Measurements from ENCODE around the gene RETN. TPM values are rescaled to one million over a fixed set of nuclear protein-coding genes. Genes with fewer than 3 reads are reported as not detected.

Gene RETN
- total RNA-seq, 4 donors from 2014 or later, result not detected

- H3K27ac ChIP-seq, result no peak overlapping the region
- no peaks in the 10 kb centered on the region for H3K36me3 ChIP-seq
- H3K27me3 ChIP-seq, result peaks cover 53% of the 10 kb centered on the region
- WGBS, 2 donors (ENCODE audit: low coverage in 1 of 2), result 42% methylated on average over 6 of the region's 8 CpGs; no CpG with 5 or more reads in 1 of the 2 donors
- H3K4me3 ChIP-seq, result no peak overlapping the region
- H3K9me3 ChIP-seq, result peaks cover 0 to 15% (median 0%) of the 10 kb centered on the region in 3 donors
- TF ChIP-seq CTCF (IDR thresholded peaks at IDR 0.05), result no peak
- no peak for TF ChIP-seq POLR2A (IDR thresholded peaks at IDR 0.05)
- no peak for TF ChIP-seq EP300 (IDR thresholded peaks at IDR 0.05)
- no peak for TF ChIP-seq POLR2AphosphoS5 (IDR thresholded peaks at IDR 0.05)
- no peak for ATAC-seq
- H3K4me1 ChIP-seq, result no peaks in the 10 kb centered on the region
Measured at GRCh38 chr19:7718668-7719067, 49.8 kb downstream of the RETN start.

Other genes with a start within 250 kb of the RETN start
- 1 to 10 TPM; 1.0 to 3.1 (median 1.9) TPM for gene PEX11G, start 180.0 kb upstream of the RETN start, total RNA-seq
- gene ZNF358, start 152.9 kb upstream of the RETN start, total RNA-seq, result 100 to 1,000 TPM in 2 of 4 donors, 10 to 100 TPM in 2; 63.9 to 153 (median 98.7) TPM
- gene MCOLN1, start 146.4 kb upstream of the RETN start, total RNA-seq, result 10 to 100 TPM in 3 of 4 donors, 1 to 10 TPM in 1; 7.4 to 18.4 (median 17.5) TPM
- 100 to 1,000 TPM in 1 of 4 donors, 10 to 100 TPM in 3; 54.9 to 111 (median 75.2) TPM for gene PNPLA6, start 133.3 kb upstream of the RETN start, total RNA-seq
- gene CAMSAP3, start 73.2 kb upstream of the RETN start, total RNA-seq, result 1 to 10 TPM in 1 of 4 donors, under 1 TPM in 1, not detected in 2; 0.46 to 2.1 TPM
- gene XAB2, start 39.5 kb upstream of the RETN start, total RNA-seq, result 10 to 100 TPM; 36.7 to 50.6 (median 42.5) TPM
- gene PET100, start 39.3 kb upstream of the RETN start, total RNA-seq, result 10 to 100 TPM; 12.0 to 26.8 (median 17.8) TPM
- not detected for gene PCP2, start 35.3 kb upstream of the RETN start, total RNA-seq
- 10 to 100 TPM in 3 of 4 donors, 1 to 10 TPM in 1; 4.4 to 16.9 (median 14.1) TPM for gene STXBP2, start 31.9 kb upstream of the RETN start, total RNA-seq
- gene MCEMP1, start 8.0 kb downstream of the RETN start, total RNA-seq, result 1 to 10 TPM in 1 of 4 donors, under 1 TPM in 2, not detected in 1; 0.67 to 1.2 (median 0.96) TPM
- 10 to 100 TPM; 56.0 to 69.0 (median 64.0) TPM for gene TRAPPC5, start 11.8 kb downstream of the RETN start, total RNA-seq
- 1 to 10 TPM in 1 of 4 donors, not detected in 3; 1.2 TPM for gene FCER2, start 33.1 kb downstream of the RETN start, total RNA-seq
- gene CLEC4G, start 63.1 kb downstream of the RETN start, total RNA-seq, result 1 to 10 TPM in 3 of 4 donors, not detected in 1; 1.1 to 6.8 (median 5.5) TPM
- 10 to 100 TPM in 2 of 4 donors, 1 to 10 TPM in 1, under 1 TPM in 1; 0.78 to 11.4 (median 8.0) TPM for gene CD209, start 78.5 kb downstream of the RETN start, total RNA-seq
- gene CLEC4M, start 94.2 kb downstream of the RETN start, total RNA-seq, result not detected
- gene EVI5L, start 161.2 kb downstream of the RETN start, total RNA-seq, result 10 to 100 TPM; 17.3 to 46.3 (median 22.2) TPM
- gene PRR36, start 205.3 kb downstream of the RETN start, total RNA-seq, result not detected
- gene LRRC8E, start 219.5 kb downstream of the RETN start, total RNA-seq, result under 1 TPM; 0.13 to 0.32 (median 0.29) TPM
- gene MAP2K7, start 234.8 kb downstream of the RETN start, total RNA-seq, result 10 to 100 TPM; 13.9 to 23.4 (median 17.9) TPM
- gene TGFBR3L, start 245.8 kb downstream of the RETN start, total RNA-seq, result 1 to 10 TPM; 2.8 to 8.5 (median 5.4) TPM

Data from gastroesophageal sphincter (tissue), 4 donors.